K562 (cell line): ENCODE data around the gene RTP3. TPM values are rescaled to one million over a fixed set of nuclear protein-coding genes. Genes with fewer than 3 reads are reported as not detected.

Experiments
- CREB3 ChIP-seq: fragments of 450-650 bp; conservative IDR thresholded peaks from 2 replicates; pipeline ENCODE4 v1.6.1; 2016; ENCODE audit warnings: missing genetic modification characterization, low read depth, mild to moderate bottlenecking, missing compliant biosample characterization, moderate library complexity
- EGR1 ChIP-seq: fragments of 450-650 bp; conservative IDR thresholded peaks from 2 replicates; pipeline ENCODE4 v1.6.1; 2017; ENCODE audit warnings: mild to moderate bottlenecking
- ELK1 ChIP-seq: sonication (generic); formaldehyde crosslinking; IDR thresholded peaks from 2 replicates; pipeline ENCODE4 v1.8.1; 2022; ENCODE audit warnings: missing genetic modification reagents
- FIP1L1 ChIP-seq: fragments of 200-400 bp; formaldehyde crosslinking; IDR thresholded peaks from 2 replicates; pipeline ENCODE4 v1.6.1; 2018; ENCODE audit warnings: mild to moderate bottlenecking, low read depth, low read length; ENCODE audit not compliant: poor library complexity, severe bottlenecking
- KLF13 ChIP-seq: fragments of 450-650 bp; IDR thresholded peaks from 2 replicates; pipeline ENCODE4 v1.6.1; 2016; ENCODE audit warnings: missing genetic modification characterization, low read depth, mild to moderate bottlenecking, missing compliant biosample characterization, moderate library complexity, borderline replicate concordance
- LCOR ChIP-seq: sonication (generic); formaldehyde crosslinking; IDR thresholded peaks from 2 replicates; pipeline ENCODE4 v1.8.0; 2022; ENCODE audit warnings: mild to moderate bottlenecking, missing genetic modification reagents
- MAFK ChIP-seq: IDR thresholded peaks from 2 replicates; pipeline ENCODE4 v1.6.1; 2011; ENCODE audit warnings: low read length, improper control_type of control experiment
- MAZ ChIP-seq, 2 experiments: fragments of 450-650 bp in 1 of 2; sonication (generic) in 1 of 2; formaldehyde crosslinking; IDR thresholded peaks in 1 of 2; conservative IDR thresholded peaks in 1 of 2; 2 replicates each; pipeline versions ENCODE4 v1.4.0 to v1.5.0; 2020; ENCODE audit warnings: mild to moderate bottlenecking in 1 of 2, missing genetic modification reagents in 1 of 2
- MCM5 ChIP-seq: fragments of 450-650 bp; IDR thresholded peaks from 2 replicates; pipeline ENCODE4 v1.6.1; 2016; ENCODE audit warnings: low read depth
- MYC ChIP-seq, 2 experiments: fragments of 250-450 bp in 1 of 2; sonication (Bioruptor Pico) in 1 of 2; IDR thresholded peaks; 2 replicates each; pipeline versions ENCODE4 v1.5.1 to v1.6.1; 2012 to 2021; ENCODE audit warnings: low read depth in 2 of 2, borderline replicate concordance in 1 of 2, improper control_type of control experiment in 1 of 2, low read length in 1 of 2, mild to moderate bottlenecking in 1 of 2, moderate library complexity in 1 of 2
- MYNN ChIP-seq, 2 experiments: sonication (generic); formaldehyde crosslinking in 1 of 2; IDR thresholded peaks; 2 replicates each; pipeline versions ENCODE4 v1.5.0 to v1.6.1; 2016 to 2020; ENCODE audit warnings: antibody characterized with exemption in 1 of 2, missing genetic modification reagents in 1 of 2
- NONO ChIP-seq, 2 experiments: fragments of 200-400 bp in 1 of 2; fragments of 450-650 bp in 1 of 2; formaldehyde crosslinking in 1 of 2; IDR thresholded peaks; 2 replicates each; pipeline ENCODE4 v1.6.1; 2017; ENCODE audit warnings: low read depth in 2 of 2, mild to moderate bottlenecking in 2 of 2, moderate library complexity in 2 of 2, low read length in 1 of 2
- SAFB2 ChIP-seq: fragments of 200-400 bp; formaldehyde crosslinking; IDR thresholded peaks from 2 replicates; pipeline ENCODE4 v1.6.1; 2018; ENCODE audit warnings: borderline replicate concordance, low read length, low read depth, moderate library complexity; ENCODE audit not compliant: severe bottlenecking
- ZNF24 ChIP-seq: fragments of 450-650 bp; IDR thresholded peaks from 2 replicates; pipeline ENCODE4 v1.6.1; 2016
- ZNF778 ChIP-seq: fragments of 450-650 bp; formaldehyde crosslinking; IDR thresholded peaks from 2 replicates; pipeline ENCODE4 v1.4.0; 2020; ENCODE audit warnings: mild to moderate bottlenecking, moderate library complexity
- polyA plus RNA-seq, 8 experiments: library from polyadenylated mRNA; depleted of rRNA in 4 of 8; stranded (reverse) in 5 of 8; unstranded in 3 of 8; fragments of >200 nt; fragmentation: Nextera tagmentation in 2 of 8; fragmentation: Illumina TruSeq in 1 of 8; extraction: Ambion mirVana in 2 of 8; extraction: Trizol in 1 of 8; gene quantifications; 2 replicates each; pipeline versions ENCODE4 v1.2.1 to v1.2.3, GENCODE V29; 2011 to 2014; ENCODE audit warnings: inconsistent platforms in 1 of 8, missing spikeins in 1 of 8
- total RNA-seq, 7 experiments: library from RNA; depleted of rRNA in 6 of 7; stranded (reverse); fragments of >200 nt in 6 of 7; fragmentation: Illumina TruSeq in 2 of 7; extraction: Trizol in 2 of 7; gene quantifications; 2 replicates each; pipeline versions ENCODE4 v1.2.1 to v1.2.3, GENCODE V29; 2011 to 2021; ENCODE audit warnings: low replicate concordance in 1 of 7
- TF ChIP-seq, protein P1 (sequence below), 2 experiments: fragments of 450-650 bp; IDR thresholded peaks; 2 replicates each; pipeline ENCODE4 v1.6.1; 2018; ENCODE audit warnings: mild to moderate bottlenecking in 2 of 2, low read depth in 1 of 2; ENCODE audit not compliant: partially characterized antibody in 2 of 2
- TF ChIP-seq, protein P2 (sequence below), 2 experiments: fragments of 450-650 bp; IDR thresholded peaks; 2 replicates each; pipeline ENCODE4 v1.6.1; 2016

Gene RTP3
- total and polyA plus RNA-seq, 9 of the 15 experiments (the other 6 are each of a cell fraction or from before 2014, with no cell fraction given): not detected

GRCh38 chr3:46488735-46489361 lies 8.9 kb upstream of the RTP3 start (continued):
- TF ChIP-seq NONO (IDR thresholded peaks at IDR 0.05; ENCODE audit: low read depth in 2 of 2, low read length in 1 of 2) (peak in 1 of 2 experiments; percentile 80; a peak in 2 of 4 replicates), LCOR (0 out of 2 replicates have a peak, but pooled peaks have one; percentile 77), MYNN (IDR thresholded peaks at IDR 0.05) (peak; percentile 75; the same call in 1 of the 2 replicates), MYNN (CRISPR knock-in tag; IDR thresholded peaks at IDR 0.05) (no peak), MCM5 (no peak), MAZ (CRISPR knock-in tag; conservative IDR thresholded peaks at IDR 0.05 in 1 of 2, IDR thresholded peaks at IDR 0.05 in 1 of 2) (peak; percentile 80 to 93), FIP1L1 (no peak), ELK1 (CRISPR knock-in tag) (no peak), MYC (IDR thresholded peaks at IDR 0.05; ENCODE audit: low read depth, low read length) (peak; percentile 72), MYC (CRISPR knock-in tag; IDR thresholded peaks at IDR 0.05; ENCODE audit: borderline replicate concordance, low read depth) (no peak), MAFK (peak; percentile 55), CREB3 (tag) (no peak), SAFB2 (no peak), ZNF778 (no peak), EGR1 (0 out of 2 replicates have a peak, but pooled peaks have one; percentile 5), KLF13 (peak; percentile 67; the same call in 1 of the 2 replicates), ZNF24 (peak; percentile 77; the same call in 1 of the 2 replicates)
- TF ChIP-seq, protein P1, sequence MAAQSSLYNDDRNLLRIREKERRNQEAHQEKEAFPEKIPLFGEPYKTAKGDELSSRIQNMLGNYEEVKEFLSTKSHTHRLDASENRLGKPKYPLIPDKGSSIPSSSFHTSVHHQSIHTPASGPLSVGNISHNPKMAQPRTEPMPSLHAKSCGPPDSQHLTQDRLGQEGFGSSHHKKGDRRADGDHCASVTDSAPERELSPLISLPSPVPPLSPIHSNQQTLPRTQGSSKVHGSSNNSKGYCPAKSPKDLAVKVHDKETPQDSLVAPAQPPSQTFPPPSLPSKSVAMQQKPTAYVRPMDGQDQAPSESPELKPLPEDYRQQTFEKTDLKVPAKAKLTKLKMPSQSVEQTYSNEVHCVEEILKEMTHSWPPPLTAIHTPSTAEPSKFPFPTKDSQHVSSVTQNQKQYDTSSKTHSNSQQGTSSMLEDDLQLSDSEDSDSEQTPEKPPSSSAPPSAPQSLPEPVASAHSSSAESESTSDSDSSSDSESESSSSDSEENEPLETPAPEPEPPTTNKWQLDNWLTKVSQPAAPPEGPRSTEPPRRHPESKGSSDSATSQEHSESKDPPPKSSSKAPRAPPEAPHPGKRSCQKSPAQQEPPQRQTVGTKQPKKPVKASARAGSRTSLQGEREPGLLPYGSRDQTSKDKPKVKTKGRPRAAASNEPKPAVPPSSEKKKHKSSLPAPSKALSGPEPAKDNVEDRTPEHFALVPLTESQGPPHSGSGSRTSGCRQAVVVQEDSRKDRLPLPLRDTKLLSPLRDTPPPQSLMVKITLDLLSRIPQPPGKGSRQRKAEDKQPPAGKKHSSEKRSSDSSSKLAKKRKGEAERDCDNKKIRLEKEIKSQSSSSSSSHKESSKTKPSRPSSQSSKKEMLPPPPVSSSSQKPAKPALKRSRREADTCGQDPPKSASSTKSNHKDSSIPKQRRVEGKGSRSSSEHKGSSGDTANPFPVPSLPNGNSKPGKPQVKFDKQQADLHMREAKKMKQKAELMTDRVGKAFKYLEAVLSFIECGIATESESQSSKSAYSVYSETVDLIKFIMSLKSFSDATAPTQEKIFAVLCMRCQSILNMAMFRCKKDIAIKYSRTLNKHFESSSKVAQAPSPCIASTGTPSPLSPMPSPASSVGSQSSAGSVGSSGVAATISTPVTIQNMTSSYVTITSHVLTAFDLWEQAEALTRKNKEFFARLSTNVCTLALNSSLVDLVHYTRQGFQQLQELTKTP (IDR thresholded peaks at IDR 0.05; ENCODE audit: low read depth in 1 of 2, partially characterized antibody in 2 of 2): peak in 1 of 2 experiments; percentile 9
- TF ChIP-seq, protein P2, sequence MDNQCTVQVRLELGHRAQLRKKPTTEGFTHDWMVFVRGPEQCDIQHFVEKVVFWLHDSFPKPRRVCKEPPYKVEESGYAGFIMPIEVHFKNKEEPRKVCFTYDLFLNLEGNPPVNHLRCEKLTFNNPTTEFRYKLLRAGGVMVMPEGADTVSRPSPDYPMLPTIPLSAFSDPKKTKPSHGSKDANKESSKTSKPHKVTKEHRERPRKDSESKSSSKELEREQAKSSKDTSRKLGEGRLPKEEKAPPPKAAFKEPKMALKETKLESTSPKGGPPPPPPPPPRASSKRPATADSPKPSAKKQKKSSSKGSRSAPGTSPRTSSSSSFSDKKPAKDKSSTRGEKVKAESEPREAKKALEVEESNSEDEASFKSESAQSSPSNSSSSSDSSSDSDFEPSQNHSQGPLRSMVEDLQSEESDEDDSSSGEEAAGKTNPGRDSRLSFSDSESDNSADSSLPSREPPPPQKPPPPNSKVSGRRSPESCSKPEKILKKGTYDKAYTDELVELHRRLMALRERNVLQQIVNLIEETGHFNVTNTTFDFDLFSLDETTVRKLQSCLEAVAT (IDR thresholded peaks at IDR 0.05): peak; percentile 68 to 99
